Activated CD4-positive, alpha-beta T cell treated with anti-CD3 and anti-CD28 coated beads, Interleukin-10, Interleukin-2, amounts not matched to agents 100 ng/mL and 50 ng/mL, durations not matched to agents 16 hours and 8 hours (primary cell): ENCODE results near the gene SEC11A.
"Not testable (repeated sequence)": the region's sequence is repeated elsewhere in the genome, so short reads cannot be mapped to it uniquely, and the experiment has no call there.

Source experiments
- DNase-seq: peaks from one replicate; pipeline ENCODE4 v3.0.0-alpha.2; 2020

Gene SEC11A

GRCh38 chr15:84669726-84670125, 46.2 kb downstream of the SEC11A start:
- peak; percentile 45 for DNase-seq

GRCh38 chr15:84668221-84668982, 47.5 kb downstream of the SEC11A start:
- no peak for DNase-seq

- DNase-seq = no peak
These were observed 49.6 kb downstream of the SEC11A start for GRCh38 chr15:84666373-84666772.

- no peak for DNase-seq
These were observed 54.9 kb downstream of the SEC11A start for GRCh38 chr15:84661001-84661400.

- no peak for DNase-seq
These were observed 55.8 kb downstream of the SEC11A start for GRCh38 chr15:84659904-84660781.

- no peak for DNase-seq
These were observed 57.0 kb downstream of the SEC11A start for GRCh38 chr15:84658788-84659411.

- peak; percentile 91 for DNase-seq
These were observed 57.7 kb downstream of the SEC11A start, which contains the start of gene NMB for GRCh38 chr15:84658080-84658787. Gene NMB (minus strand): TSS chr15:84658199. CDS start chr15:84658152, 47 bp downstream.

- no peak for DNase-seq
These were observed 58.2 kb downstream of the SEC11A start for GRCh38 chr15:84657748-84658079.

- DNase-seq = no peak
These were observed 59.0 kb downstream of the SEC11A start for GRCh38 chr15:84656972-84657371.

GRCh38 chr15:84654689-84655453, 61.1 kb downstream of the SEC11A start:
- DNase-seq = peak; percentile 89

- DNase-seq = peak; percentile 98
These were observed 61.8 kb downstream of the SEC11A start, which contains the start of gene WDR73 for GRCh38 chr15:84653910-84654688. Gene WDR73 (minus strand): TSS chr15:84654283. CDS start chr15:84654274, 9 bp downstream.

- DNase-seq = no peak
These were observed 62.4 kb downstream of the SEC11A start for GRCh38 chr15:84653584-84653909.

GRCh38 chr15:84649706-84650105, 66.2 kb downstream of the SEC11A start:
- no peak for DNase-seq

GRCh38 chr15:84648539-84648938, 67.4 kb downstream of the SEC11A start:
- no peak for DNase-seq

GRCh38 chr15:84647726-84648125, 68.2 kb downstream of the SEC11A start:
- no peak for DNase-seq

- no peak for DNase-seq
These were observed 69.9 kb downstream of the SEC11A start for GRCh38 chr15:84645997-84646396.

- DNase-seq = no peak
These were observed 70.4 kb downstream of the SEC11A start for GRCh38 chr15:84645496-84645895.

- DNase-seq = no peak
These were observed 72.1 kb downstream of the SEC11A start for GRCh38 chr15:84643838-84644237.

- DNase-seq = not testable (repeated sequence)
These were observed 73.3 kb downstream of the SEC11A start for GRCh38 chr15:84642640-84643039.

- not testable (repeated sequence) for DNase-seq
These were observed 74.1 kb downstream of the SEC11A start for GRCh38 chr15:84641871-84642270.

- DNase-seq = peak; percentile 40
These were observed 77.8 kb downstream of the SEC11A start for GRCh38 chr15:84638103-84638502.
